Right atrium auricular region (tissue), 2 donors: ENCODE measurements around the gene KIAA2012. TPM values are rescaled to one million over a fixed set of nuclear protein-coding genes. Genes with fewer than 3 reads are reported as not detected.

Experiments
- DNase-seq: peaks from one replicate; pipeline ENCODE4 v3.0.0-alpha.2; 2019; ENCODE audit warnings: low spot score
- H3K27ac ChIP-seq, 2 donors: fragments of 200-600 bp; sonication (generic); 1 replicate in 1 of 2; 2 replicates in 1 of 2; pipeline ENCODE4 v1.5.1; 2016 to 2019
- H3K27me3 ChIP-seq, 2 donors: fragments of 200-600 bp; sonication (generic); one replicate each; pipeline versions ENCODE4 v1.5.1 to v1.6.0; 2017 to 2019
- H3K36me3 ChIP-seq: fragments of 200-600 bp; sonication (generic); one replicate; pipeline ENCODE4 v1.5.1; 2016
- H3K4me1 ChIP-seq, 2 donors: fragments of 200-600 bp; sonication (generic); one replicate each; pipeline versions ENCODE4 v1.5.1 to v1.6.0; 2017 to 2019
- H3K4me3 ChIP-seq, 2 donors: fragments of 200-600 bp; sonication (generic); 1 replicate in 1 of 2; 2 replicates in 1 of 2; pipeline ENCODE4 v1.5.1; 2017 to 2019; ENCODE audit warnings: mild to moderate bottlenecking in 1 of 2, moderate library complexity in 1 of 2
- H3K9me3 ChIP-seq, 2 donors: fragments of 200-600 bp; sonication (generic); one replicate each; pipeline ENCODE4 v1.5.1; 2019
- total RNA-seq, 2 donors: library from RNA; depleted of rRNA; stranded (reverse); fragments of >200 nt; gene quantifications; one replicate each; pipeline ENCODE4 v1.1.0, GENCODE V29; 2016
- TF ChIP-seq, protein P1 (sequence below), 2 donors: fragments of 200-600 bp; sonication (generic); IDR thresholded peaks; one replicate each; pipeline ENCODE4 v1.5.1; 2019; ENCODE audit warnings: antibody characterized with exemption in 2 of 2

KIAA2012 gene
- total RNA-seq, 2 donors from 2014 or later = not detected

DNA sequence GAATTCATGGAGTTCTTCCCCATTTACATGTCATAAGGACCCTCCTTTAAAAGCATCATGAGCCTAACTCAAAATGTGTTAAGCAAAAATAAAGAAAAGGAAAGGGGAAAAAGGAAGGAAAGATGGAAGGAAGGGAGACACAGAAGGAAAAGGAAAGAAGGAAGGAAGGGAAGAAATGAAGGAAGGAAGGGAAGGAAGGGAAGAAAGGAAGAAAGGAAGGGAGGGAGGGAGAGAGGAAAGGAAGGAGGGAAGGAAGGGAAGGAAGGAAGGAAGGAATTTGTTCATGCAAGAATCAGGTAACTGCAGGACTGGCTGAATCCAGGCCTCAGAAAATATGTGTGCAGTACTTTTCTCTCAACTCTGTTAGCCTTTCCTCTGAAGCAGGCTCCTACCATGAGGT is 32.0 kb downstream of the KIAA2012 start:
- no peak for DNase-seq
- H3K27ac ChIP-seq = no peak overlapping the region
- H3K4me3 ChIP-seq = no peak overlapping the region
- peaks cover 0 to 8% of the 10 kb centered on the region in 2 donors for H3K4me1 ChIP-seq
- H3K27me3 ChIP-seq = no peaks in the 10 kb centered on the region
- TF ChIP-seq, protein P1, sequence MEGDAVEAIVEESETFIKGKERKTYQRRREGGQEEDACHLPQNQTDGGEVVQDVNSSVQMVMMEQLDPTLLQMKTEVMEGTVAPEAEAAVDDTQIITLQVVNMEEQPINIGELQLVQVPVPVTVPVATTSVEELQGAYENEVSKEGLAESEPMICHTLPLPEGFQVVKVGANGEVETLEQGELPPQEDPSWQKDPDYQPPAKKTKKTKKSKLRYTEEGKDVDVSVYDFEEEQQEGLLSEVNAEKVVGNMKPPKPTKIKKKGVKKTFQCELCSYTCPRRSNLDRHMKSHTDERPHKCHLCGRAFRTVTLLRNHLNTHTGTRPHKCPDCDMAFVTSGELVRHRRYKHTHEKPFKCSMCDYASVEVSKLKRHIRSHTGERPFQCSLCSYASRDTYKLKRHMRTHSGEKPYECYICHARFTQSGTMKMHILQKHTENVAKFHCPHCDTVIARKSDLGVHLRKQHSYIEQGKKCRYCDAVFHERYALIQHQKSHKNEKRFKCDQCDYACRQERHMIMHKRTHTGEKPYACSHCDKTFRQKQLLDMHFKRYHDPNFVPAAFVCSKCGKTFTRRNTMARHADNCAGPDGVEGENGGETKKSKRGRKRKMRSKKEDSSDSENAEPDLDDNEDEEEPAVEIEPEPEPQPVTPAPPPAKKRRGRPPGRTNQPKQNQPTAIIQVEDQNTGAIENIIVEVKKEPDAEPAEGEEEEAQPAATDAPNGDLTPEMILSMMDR (IDR thresholded peaks at IDR 0.05) = no peak
- no peaks in the 10 kb centered on the region for H3K36me3 ChIP-seq
- H3K9me3 ChIP-seq = no peaks in the 10 kb centered on the region

DNA sequence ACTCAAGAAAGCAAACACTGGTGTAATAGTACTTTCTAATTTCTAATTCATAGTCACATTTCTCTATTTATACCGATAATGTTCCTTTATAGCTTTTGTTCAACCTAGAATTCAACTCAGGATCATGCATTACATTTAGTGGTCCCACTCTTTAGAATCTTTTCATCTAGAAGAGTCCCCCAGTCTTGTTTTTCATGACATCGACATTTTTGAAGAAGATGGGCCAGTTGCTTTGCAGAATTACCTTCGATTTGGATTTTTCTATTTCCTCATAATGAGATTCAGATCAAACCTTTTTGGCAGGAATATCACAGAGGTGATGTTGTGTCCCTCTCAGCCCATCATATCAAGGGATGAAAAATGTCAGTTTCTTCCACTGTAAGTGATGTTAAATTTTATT is 35.3 kb downstream of the KIAA2012 start:
- Histone ChIP-seq H3K27ac (no peak overlapping the region), H3K4me1 (peaks cover 0 to 8% of the 10 kb centered on the region in 2 donors), H3K9me3 (no peaks in the 10 kb centered on the region), H3K36me3 (no peaks in the 10 kb centered on the region), H3K4me3 (no peak overlapping the region), H3K27me3 (no peaks in the 10 kb centered on the region)
- no peak for DNase-seq
- TF ChIP-seq, protein P1 (IDR thresholded peaks at IDR 0.05) = no peak

DNA sequence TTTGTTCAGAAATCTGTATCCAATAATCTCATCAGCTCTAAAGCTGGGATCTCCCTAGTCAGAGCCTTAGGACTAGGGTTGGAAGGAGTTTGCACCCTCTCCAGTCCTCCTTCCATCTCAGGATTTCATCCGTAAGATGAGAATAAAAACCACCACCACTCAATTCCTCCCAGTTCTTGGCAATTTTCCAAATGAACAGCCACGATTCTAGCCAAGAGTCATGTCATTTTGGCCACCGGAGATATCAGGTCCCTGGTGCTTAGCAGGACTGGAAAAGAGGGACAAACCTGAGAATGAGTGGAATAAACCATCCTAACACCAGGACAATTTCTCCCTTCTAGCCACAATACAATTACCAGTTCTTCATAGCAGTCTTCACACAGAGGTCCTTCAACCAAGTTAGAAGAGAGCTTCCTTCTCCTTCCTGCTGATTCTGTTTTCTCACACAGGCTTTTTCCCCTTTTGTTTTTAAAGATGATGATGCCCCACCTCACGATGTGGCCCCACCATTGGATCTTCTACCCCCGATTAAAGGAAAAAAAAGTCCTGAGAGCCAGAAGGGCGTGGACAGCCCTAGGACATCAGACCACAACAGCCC is 36.2 kb downstream of the KIAA2012 start:
- Histone ChIP-seq H3K27me3 (no peaks in the 10 kb centered on the region), H3K4me3 (no peak overlapping the region), H3K36me3 (no peaks in the 10 kb centered on the region), H3K27ac (no peak overlapping the region), H3K4me1 (peaks cover 0 to 8% of the 10 kb centered on the region in 2 donors), H3K9me3 (no peaks in the 10 kb centered on the region)
- DNase-seq = no peak
- TF ChIP-seq, protein P1 (IDR thresholded peaks at IDR 0.05) = no peak

DNA sequence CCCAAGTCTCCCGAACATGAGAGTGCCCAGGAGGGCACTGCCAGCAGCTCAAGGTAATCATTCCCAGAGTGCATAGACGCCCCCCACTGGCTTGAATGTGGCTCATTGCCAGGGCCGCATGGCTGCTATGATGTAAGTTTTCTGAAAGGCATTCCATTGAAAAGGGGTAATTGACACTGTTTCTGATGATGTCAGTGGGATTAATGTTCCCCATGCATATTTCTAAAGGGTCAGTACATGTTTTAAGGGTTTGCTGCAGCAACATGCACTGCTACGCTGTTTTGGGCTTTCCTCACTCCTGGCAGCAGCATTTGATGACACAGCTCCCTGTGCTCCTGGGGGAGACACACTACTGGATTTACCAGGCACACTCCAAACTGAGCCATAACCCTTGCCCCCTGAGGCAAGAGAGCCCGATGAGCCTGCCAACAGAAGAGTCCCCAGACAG is 36.7 kb downstream of the KIAA2012 start:
- Histone ChIP-seq H3K27me3 (no peaks in the 10 kb centered on the region), H3K4me3 (no peak overlapping the region), H3K27ac (no peak overlapping the region), H3K36me3 (no peaks in the 10 kb centered on the region), H3K9me3 (no peaks in the 10 kb centered on the region), H3K4me1 (peaks cover 0 to 8% of the 10 kb centered on the region in 2 donors)
- DNase-seq = no peak
- TF ChIP-seq, protein P1 (IDR thresholded peaks at IDR 0.05) = no peak

- no peak for DNase-seq
- Histone ChIP-seq H3K4me1 (peaks cover 0 to 8% of the 10 kb centered on the region in 2 donors), H3K9me3 (no peaks in the 10 kb centered on the region), H3K36me3 (no peaks in the 10 kb centered on the region), H3K27me3 (no peaks in the 10 kb centered on the region), H3K4me3 (no peak overlapping the region), H3K27ac (no peak overlapping the region)
- TF ChIP-seq, protein P1 (IDR thresholded peaks at IDR 0.05) = no peak
Measured at GRCh38 chr2:202110491-202110890, 37.4 kb downstream of the KIAA2012 start.

- DNase-seq = no peak
- no peak overlapping the region for H3K27ac ChIP-seq
- H3K36me3 ChIP-seq = no peaks in the 10 kb centered on the region
- no peaks in the 10 kb centered on the region for H3K9me3 ChIP-seq
- peaks cover 0 to 8% of the 10 kb centered on the region in 2 donors for H3K4me1 ChIP-seq
- no peak overlapping the region for H3K4me3 ChIP-seq
- TF ChIP-seq, protein P1 (IDR thresholded peaks at IDR 0.05) = no peak
- H3K27me3 ChIP-seq = no peaks in the 10 kb centered on the region
Measured at GRCh38 chr2:202112041-202112440, 39.0 kb downstream of the KIAA2012 start.
